Measurements from ENCODE around the gene LETMD1. TPM values are rescaled to one million over a fixed set of nuclear protein-coding genes. Genes with fewer than 3 reads are reported as not detected.

Gene LETMD1
- total and polyA plus RNA-seq, 2 donors (not counting 1 experiment from before 2014, with no cell fraction given) = 94.7 to 101 TPM

- H3K27ac ChIP-seq (ENCODE audit: low read length in 2 of 2) = no peak overlapping the region
- H4K20me1 ChIP-seq (ENCODE audit: control insufficient read depth, insufficient read depth, low read length, poor library complexity, severe bottlenecking) = no peaks in the 10 kb centered on the region
- no peak overlapping the region for H2AFZ ChIP-seq (ENCODE audit: insufficient read depth, low read depth, low read length, poor library complexity, severe bottlenecking)
- H3K9ac ChIP-seq (ENCODE audit: low read length) = no peak overlapping the region
- H3K4me1 Mint-ChIP-seq = no peaks in the 10 kb centered on the region
- H3K4me1 ChIP-seq (ENCODE audit: control insufficient read depth in 2 of 2, insufficient read depth in 2 of 2, low read length in 2 of 2) = no peaks in the 10 kb centered on the region
- H3K9me3 Mint-ChIP-seq (ENCODE audit: insufficient read depth) = no peaks in the 10 kb centered on the region
- H3K4me2 ChIP-seq (replicated peaks; ENCODE audit: low read depth, low read length, poor library complexity, severe bottlenecking) = no peak overlapping the region
- ATAC-seq (ENCODE audit: low read depth) (no peak), DNase-seq (no peak)
- H3K4me3 ChIP-seq (ENCODE audit: control extremely low read depth in 1 of 5, extremely low read depth in 1 of 5, insufficient read depth in 1 of 5, low read depth in 2 of 5, low read length in 4 of 5) = no peak overlapping the region
- intact Hi-C loops (cut with micrococcal nuclease) = no loop called here
- ChIA-PET CTCF (no interaction called here), POLR2A (no interaction called here)
- no peak overlapping the region for H3K27ac Mint-ChIP-seq
- no peaks in the 10 kb centered on the region for H3K9me3 ChIP-seq (ENCODE audit: control extremely low read depth in 1 of 3, control insufficient read depth in 2 of 3, insufficient read depth in 1 of 3, low read length in 2 of 3)
- H3K4me3 Mint-ChIP-seq = no peak overlapping the region
- H3K79me2 ChIP-seq (ENCODE audit: control insufficient read depth, insufficient read depth, low read length) = no peaks in the 10 kb centered on the region
- no peaks in the 10 kb centered on the region for H3K27me3 Mint-ChIP-seq
- TF ChIP-seq EZH2 (IDR thresholded peaks at IDR 0.05; ENCODE audit: borderline replicate concordance, insufficient read depth, low read depth, low read length, poor library complexity, severe bottlenecking) (no peak), CTCF (IDR thresholded peaks at IDR 0.05) (no peak)
- no peaks in the 10 kb centered on the region for H3K27me3 ChIP-seq (replicated peaks in 1 of 4; ENCODE audit: control extremely low read depth in 1 of 4, control insufficient read depth in 3 of 4, insufficient read depth in 4 of 4, low read length in 3 of 4)
- H3K36me3 ChIP-seq (replicated peaks in 1 of 2; ENCODE audit: control extremely low read depth in 1 of 2, control insufficient read depth in 1 of 2, extremely low read depth in 1 of 2, insufficient read depth in 2 of 2, low read length in 1 of 2) = peaks cover 3 to 61% of the 10 kb centered on the region in 2 experiments
Observed at GRCh38 chr12:51103977-51104376, 55.9 kb downstream of the LETMD1 start.

GRCh38 chr12:51108136-51108535 is 60.0 kb downstream of the LETMD1 start:
- no peaks in the 10 kb centered on the region for H3K9me3 ChIP-seq (ENCODE audit: control extremely low read depth in 1 of 3, control insufficient read depth in 2 of 3, insufficient read depth in 1 of 3, low read length in 2 of 3)
- no peaks in the 10 kb centered on the region for H3K27me3 ChIP-seq (replicated peaks in 1 of 4; ENCODE audit: control extremely low read depth in 1 of 4, control insufficient read depth in 3 of 4, insufficient read depth in 4 of 4, low read length in 3 of 4)
- H2AFZ ChIP-seq (ENCODE audit: insufficient read depth, low read depth, low read length, poor library complexity, severe bottlenecking) = no peak overlapping the region
- H3K27ac ChIP-seq (ENCODE audit: low read length in 2 of 2) = no peak overlapping the region
- no peak overlapping the region for H3K4me2 ChIP-seq (replicated peaks; ENCODE audit: low read depth, low read length, poor library complexity, severe bottlenecking)
- DNase-seq (no peak), ATAC-seq (ENCODE audit: low read depth) (no peak)
- ChIA-PET POLR2A (no interaction called here), CTCF (interaction anchor here (2.2 kb wide), 1 partner anchor 233 kb away, joined by 5 read pairs; no protein-coding TSS in a partner anchor)
- intact Hi-C loops (cut with micrococcal nuclease) = no loop called here
- Mint-ChIP-seq H3K4me1 (no peaks in the 10 kb centered on the region), H3K27me3 (no peaks in the 10 kb centered on the region), H3K27ac (no peak overlapping the region), H3K9me3 (ENCODE audit: insufficient read depth) (no peaks in the 10 kb centered on the region), H3K4me3 (no peak overlapping the region)
- peaks cover 9 to 65% of the 10 kb centered on the region in 2 experiments for H3K36me3 ChIP-seq (replicated peaks in 1 of 2; ENCODE audit: control extremely low read depth in 1 of 2, control insufficient read depth in 1 of 2, extremely low read depth in 1 of 2, insufficient read depth in 2 of 2, low read length in 1 of 2)
- H3K4me3 ChIP-seq (ENCODE audit: control extremely low read depth in 1 of 5, extremely low read depth in 1 of 5, insufficient read depth in 1 of 5, low read depth in 2 of 5, low read length in 4 of 5) = no peak overlapping the region
- TF ChIP-seq CTCF (IDR thresholded peaks at IDR 0.05) = no peak
- no peak for TF ChIP-seq EZH2 (IDR thresholded peaks at IDR 0.05; ENCODE audit: borderline replicate concordance, insufficient read depth, low read depth, low read length, poor library complexity, severe bottlenecking)
- no peaks in the 10 kb centered on the region for H4K20me1 ChIP-seq (ENCODE audit: control insufficient read depth, insufficient read depth, low read length, poor library complexity, severe bottlenecking)
- no peaks in the 10 kb centered on the region for H3K4me1 ChIP-seq (ENCODE audit: control insufficient read depth in 2 of 2, insufficient read depth in 2 of 2, low read length in 2 of 2)
- WGBS (ENCODE audit: insufficient coverage) = 92% methylated on average over 3 of the region's 4 CpGs
- no peak overlapping the region for H3K9ac ChIP-seq (ENCODE audit: low read length)
- no peaks in the 10 kb centered on the region for H3K79me2 ChIP-seq (ENCODE audit: control insufficient read depth, insufficient read depth, low read length)

Small RNA genes within 50 kb of the gene (small RNA-seq; reads per million reads assigned to genes)
- gene RNU6-1273P (ENCODE audit: insufficient read length, low read depth, low replicate concordance) = not detected
- not detected for gene RNU6-87P (ENCODE audit: insufficient read length, low read depth, low replicate concordance)

Other genes starting within 250 kb of the LETMD1 start
- gene TMPRSS12, start 205.4 kb upstream of the LETMD1 start, total RNA-seq = not detected in 2 replicates
- not detected in 2 replicates for gene TMPRSS12, start 205.4 kb upstream of the LETMD1 start, polyA plus RNA-seq
- not detected in 2 replicates for gene HIGD1C, start 95.8 kb upstream of the LETMD1 start, total RNA-seq
- gene HIGD1C, start 95.8 kb upstream of the LETMD1 start, polyA plus RNA-seq = not detected in 2 replicates
- gene SLC11A2, start 21.9 kb upstream of the LETMD1 start, total RNA-seq = 42.0 and 45.7 TPM in 2 replicates
- gene SLC11A2, start 21.9 kb upstream of the LETMD1 start, polyA plus RNA-seq = 19.7 and 21.9 TPM in 2 replicates
- 49.8 and 52.3 TPM in 2 replicates for gene CSRNP2, start 35.3 kb downstream of the LETMD1 start, total RNA-seq
- gene CSRNP2, start 35.3 kb downstream of the LETMD1 start, polyA plus RNA-seq = 10.0 and 10.3 TPM in 2 replicates
- 37.0 and 38.8 TPM in 2 replicates for gene TFCP2, start 124.8 kb downstream of the LETMD1 start, total RNA-seq
- gene TFCP2, start 124.8 kb downstream of the LETMD1 start, polyA plus RNA-seq = 12.1 and 15.3 TPM in 2 replicates
- 57.5 and 62.6 TPM in 2 replicates for gene POU6F1, start 169.7 kb downstream of the LETMD1 start, total RNA-seq
- 16.4 and 27.7 TPM in 2 replicates for gene POU6F1, start 169.7 kb downstream of the LETMD1 start, polyA plus RNA-seq
- gene DAZAP2, start 190.5 kb downstream of the LETMD1 start, total RNA-seq = 219 and 233 TPM in 2 replicates
- 620 and 775 TPM in 2 replicates for gene DAZAP2, start 190.5 kb downstream of the LETMD1 start, polyA plus RNA-seq
- gene SMAGP, start 222.1 kb downstream of the LETMD1 start, total RNA-seq = 8.0 and 10.4 TPM in 2 replicates
- 15.0 and 21.6 TPM in 2 replicates for gene SMAGP, start 222.1 kb downstream of the LETMD1 start, polyA plus RNA-seq

Measured in B cell (primary cell).